ENCODE data around the gene CPT1B.

CPT1B gene

GRCh38 chr22:50613291-50613981, 35.2 kb upstream of the CPT1B start:
- no peak overlapping the region for H3K4me3 ChIP-seq (ENCODE audit: low read depth, low read length)
- no peak for TF ChIP-seq CTCF (IDR thresholded peaks at IDR 0.05; ENCODE audit: low read depth, low read length, missing control alignments)
- DNase-seq: no peak
- H3K27ac ChIP-seq: no peak overlapping the region
- no peaks in the 10 kb centered on the region for H3K27me3 ChIP-seq (replicated peaks)
- no peaks in the 10 kb centered on the region for H3K36me3 ChIP-seq (replicated peaks)
- in situ Hi-C loops (cut with HindIII; ENCODE audit: low pct_ligation_motif_present, low sequenced_read_pairs): no loop called here

GRCh38 chr22:50612528-50613221, 34.4 kb upstream of the CPT1B start:
- TF ChIP-seq CTCF (IDR thresholded peaks at IDR 0.05; ENCODE audit: low read depth, low read length, missing control alignments): no peak
- in situ Hi-C loops (cut with HindIII; ENCODE audit: low pct_ligation_motif_present, low sequenced_read_pairs): no loop called here
- DNase-seq: no peak
- Histone ChIP-seq H3K27ac (no peak overlapping the region), H3K4me3 (ENCODE audit: low read depth, low read length) (no peak overlapping the region), H3K36me3 (replicated peaks) (no peaks in the 10 kb centered on the region), H3K27me3 (replicated peaks) (peaks cover under 1% of the 10 kb centered on the region)

GRCh38 chr22:50612168-50612527, 33.9 kb upstream of the CPT1B start:
- peaks cover 5% of the 10 kb centered on the region for H3K27me3 ChIP-seq (replicated peaks)
- in situ Hi-C loops (cut with HindIII; ENCODE audit: low pct_ligation_motif_present, low sequenced_read_pairs): no loop called here
- TF ChIP-seq CTCF (IDR thresholded peaks at IDR 0.05; ENCODE audit: low read depth, low read length, missing control alignments): no peak

GRCh38 chr22:50611341-50612060, 33.3 kb upstream of the CPT1B start:
- no peak for TF ChIP-seq CTCF (IDR thresholded peaks at IDR 0.05; ENCODE audit: low read depth, low read length, missing control alignments)
- no peak for DNase-seq
- H3K27me3 ChIP-seq (replicated peaks): peaks cover 5% of the 10 kb centered on the region
- H3K4me3 ChIP-seq (ENCODE audit: low read depth, low read length): no peak overlapping the region
- H3K27ac ChIP-seq: no peak overlapping the region
- no peaks in the 10 kb centered on the region for H3K36me3 ChIP-seq (replicated peaks)
- in situ Hi-C loops (cut with HindIII; ENCODE audit: low pct_ligation_motif_present, low sequenced_read_pairs): no loop called here

More at GRCh38 chr22:50612168-50612527, 33.9 kb upstream of the CPT1B start:
- Histone ChIP-seq H3K27ac (no peak overlapping the region), H3K4me3 (ENCODE audit: low read depth, low read length) (no peak overlapping the region), H3K36me3 (replicated peaks) (no peaks in the 10 kb centered on the region)
- DNase-seq: no peak

- no peak overlapping the region for H3K4me3 ChIP-seq (ENCODE audit: low read depth, low read length)
- H3K27me3 ChIP-seq (replicated peaks): peaks cover 7% of the 10 kb centered on the region
- in situ Hi-C loops (cut with HindIII; ENCODE audit: low pct_ligation_motif_present, low sequenced_read_pairs): no loop called here
These were observed 32.4 kb upstream of the CPT1B start for GRCh38 chr22:50610581-50610980.

More at GRCh38 chr22:50610581-50610980, 32.4 kb upstream of the CPT1B start:
- no peak for DNase-seq
- no peaks in the 10 kb centered on the region for H3K36me3 ChIP-seq (replicated peaks)
- TF ChIP-seq CTCF (IDR thresholded peaks at IDR 0.05; ENCODE audit: low read depth, low read length, missing control alignments): no peak
- H3K27ac ChIP-seq: no peak overlapping the region

All from brain microvascular endothelial cell (primary cell).